ENCODE results near the gene DCDC1.

Gene DCDC1

GRCh38 chr11:31060880-31061279 lies 308.7 kb downstream of the DCDC1 start:
- Histone ChIP-seq H3K36me3 (ENCODE audit: control insufficient read depth, insufficient read depth, low read length) (no peaks in the 10 kb centered on the region), H3K27ac (ENCODE audit: low read length) (no peak overlapping the region), H3K4me3 (ENCODE audit: low read length) (no peak overlapping the region), H3K9me3 (ENCODE audit: control insufficient read depth, insufficient read depth, low read length) (no peaks in the 10 kb centered on the region), H3K4me1 (ENCODE audit: control insufficient read depth, insufficient read depth, low read length) (no peaks in the 10 kb centered on the region), H3K27me3 (ENCODE audit: control insufficient read depth, insufficient read depth, low read length) (no peaks in the 10 kb centered on the region)
- DNase-seq (ENCODE audit: low read depth, low spot score), result no peak
- WGBS (ENCODE audit: insufficient coverage, insufficient read length), result no CpG with 5 or more reads among the region's 2 CpGs

GRCh38 chr11:31059529-31059928 lies 310.0 kb downstream of the DCDC1 start:
- Histone ChIP-seq H3K36me3 (ENCODE audit: control insufficient read depth, insufficient read depth, low read length) (no peaks in the 10 kb centered on the region), H3K9me3 (ENCODE audit: control insufficient read depth, insufficient read depth, low read length) (no peaks in the 10 kb centered on the region), H3K4me3 (ENCODE audit: low read length) (no peak overlapping the region), H3K27ac (ENCODE audit: low read length) (no peak overlapping the region), H3K27me3 (ENCODE audit: control insufficient read depth, insufficient read depth, low read length) (no peaks in the 10 kb centered on the region), H3K4me1 (ENCODE audit: control insufficient read depth, insufficient read depth, low read length) (no peaks in the 10 kb centered on the region)
- DNase-seq (ENCODE audit: low read depth, low spot score), result no peak

GRCh38 chr11:31050061-31050765 lies 319.3 kb downstream of the DCDC1 start:
- no peaks in the 10 kb centered on the region for H3K27me3 ChIP-seq (ENCODE audit: control insufficient read depth, insufficient read depth, low read length)
- H3K9me3 ChIP-seq (ENCODE audit: control insufficient read depth, insufficient read depth, low read length), result no peaks in the 10 kb centered on the region
- no peaks in the 10 kb centered on the region for H3K36me3 ChIP-seq (ENCODE audit: control insufficient read depth, insufficient read depth, low read length)
- WGBS (ENCODE audit: insufficient coverage, insufficient read length), result no CpG with 5 or more reads among the region's 10 CpGs
- no peaks in the 10 kb centered on the region for H3K4me1 ChIP-seq (ENCODE audit: control insufficient read depth, insufficient read depth, low read length)
- no peak overlapping the region for H3K27ac ChIP-seq (ENCODE audit: low read length)
- no peak overlapping the region for H3K4me3 ChIP-seq (ENCODE audit: low read length)
- DNase-seq (ENCODE audit: low read depth, low spot score), result no peak

- no CpG with 5 or more reads among the region's 5 CpGs for WGBS (ENCODE audit: insufficient coverage, insufficient read length)
- DNase-seq (ENCODE audit: low read depth, low spot score), result peak; percentile 7
Measured at GRCh38 chr11:31045335-31045734, 324.2 kb downstream of the DCDC1 start.

GRCh38 chr11:31030138-31030792 lies 339.3 kb downstream of the DCDC1 start:
- Histone ChIP-seq H3K27me3 (ENCODE audit: control insufficient read depth, insufficient read depth, low read length) (no peaks in the 10 kb centered on the region), H3K27ac (ENCODE audit: low read length) (no peak overlapping the region), H3K4me1 (ENCODE audit: control insufficient read depth, insufficient read depth, low read length) (no peaks in the 10 kb centered on the region), H3K4me3 (ENCODE audit: low read length) (no peak overlapping the region), H3K9me3 (ENCODE audit: control insufficient read depth, insufficient read depth, low read length) (no peaks in the 10 kb centered on the region), H3K36me3 (ENCODE audit: control insufficient read depth, insufficient read depth, low read length) (no peaks in the 10 kb centered on the region)
- 100% methylated on average over 1 of the region's 7 CpGs for WGBS (ENCODE audit: insufficient coverage, insufficient read length)
- no peak for DNase-seq (ENCODE audit: low read depth, low spot score)

More at GRCh38 chr11:31045335-31045734, 324.2 kb downstream of the DCDC1 start:
- H3K27me3 ChIP-seq (ENCODE audit: control insufficient read depth, insufficient read depth, low read length), result no peaks in the 10 kb centered on the region
- no peak overlapping the region for H3K27ac ChIP-seq (ENCODE audit: low read length)
- no peaks in the 10 kb centered on the region for H3K36me3 ChIP-seq (ENCODE audit: control insufficient read depth, insufficient read depth, low read length)
- no peaks in the 10 kb centered on the region for H3K9me3 ChIP-seq (ENCODE audit: control insufficient read depth, insufficient read depth, low read length)
- H3K4me3 ChIP-seq (ENCODE audit: low read length), result no peak overlapping the region
- H3K4me1 ChIP-seq (ENCODE audit: control insufficient read depth, insufficient read depth, low read length), result no peaks in the 10 kb centered on the region

- no CpG with 5 or more reads among the region's 6 CpGs for WGBS (ENCODE audit: insufficient coverage, insufficient read length)
- H3K4me1 ChIP-seq (ENCODE audit: control insufficient read depth, insufficient read depth, low read length), result no peaks in the 10 kb centered on the region
- DNase-seq (ENCODE audit: low read depth, low spot score), result no peak
- no peak overlapping the region for H3K27ac ChIP-seq (ENCODE audit: low read length)
- no peaks in the 10 kb centered on the region for H3K9me3 ChIP-seq (ENCODE audit: control insufficient read depth, insufficient read depth, low read length)
- H3K27me3 ChIP-seq (ENCODE audit: control insufficient read depth, insufficient read depth, low read length), result no peaks in the 10 kb centered on the region
- H3K4me3 ChIP-seq (ENCODE audit: low read length), result no peak overlapping the region
- no peaks in the 10 kb centered on the region for H3K36me3 ChIP-seq (ENCODE audit: control insufficient read depth, insufficient read depth, low read length)
Measured at GRCh38 chr11:31026315-31026714, 343.2 kb downstream of the DCDC1 start.

- H3K9me3 ChIP-seq (ENCODE audit: control insufficient read depth, insufficient read depth, low read length), result no peaks in the 10 kb centered on the region
- H3K4me3 ChIP-seq (ENCODE audit: low read length), result no peak overlapping the region
- H3K4me1 ChIP-seq (ENCODE audit: control insufficient read depth, insufficient read depth, low read length), result no peaks in the 10 kb centered on the region
- no peaks in the 10 kb centered on the region for H3K36me3 ChIP-seq (ENCODE audit: control insufficient read depth, insufficient read depth, low read length)
- DNase-seq (ENCODE audit: low read depth, low spot score), result no peak
- H3K27me3 ChIP-seq (ENCODE audit: control insufficient read depth, insufficient read depth, low read length), result no peaks in the 10 kb centered on the region
- no CpG with 5 or more reads among the region's 2 CpGs for WGBS (ENCODE audit: insufficient coverage, insufficient read length)
- no peak overlapping the region for H3K27ac ChIP-seq (ENCODE audit: low read length)
Measured at GRCh38 chr11:31022080-31022479, 347.5 kb downstream of the DCDC1 start.

GRCh38 chr11:31019786-31020185 lies 349.8 kb downstream of the DCDC1 start:
- Histone ChIP-seq H3K9me3 (ENCODE audit: control insufficient read depth, insufficient read depth, low read length) (no peaks in the 10 kb centered on the region), H3K27ac (ENCODE audit: low read length) (no peak overlapping the region), H3K36me3 (ENCODE audit: control insufficient read depth, insufficient read depth, low read length) (no peaks in the 10 kb centered on the region), H3K4me1 (ENCODE audit: control insufficient read depth, insufficient read depth, low read length) (no peaks in the 10 kb centered on the region), H3K4me3 (ENCODE audit: low read length) (no peak overlapping the region), H3K27me3 (ENCODE audit: control insufficient read depth, insufficient read depth, low read length) (no peaks in the 10 kb centered on the region)
- DNase-seq (ENCODE audit: low read depth, low spot score), result no peak
- no CpG with 5 or more reads among the region's 4 CpGs for WGBS (ENCODE audit: insufficient coverage, insufficient read length)

- no peaks in the 10 kb centered on the region for H3K4me1 ChIP-seq (ENCODE audit: control insufficient read depth, insufficient read depth, low read length)
- no peak overlapping the region for H3K27ac ChIP-seq (ENCODE audit: low read length)
- no CpG with 5 or more reads among the region's 1 CpG for WGBS (ENCODE audit: insufficient coverage, insufficient read length)
- DNase-seq (ENCODE audit: low read depth, low spot score), result no peak
- no peaks in the 10 kb centered on the region for H3K9me3 ChIP-seq (ENCODE audit: control insufficient read depth, insufficient read depth, low read length)
- no peaks in the 10 kb centered on the region for H3K36me3 ChIP-seq (ENCODE audit: control insufficient read depth, insufficient read depth, low read length)
- H3K4me3 ChIP-seq (ENCODE audit: low read length), result no peak overlapping the region
- H3K27me3 ChIP-seq (ENCODE audit: control insufficient read depth, insufficient read depth, low read length), result no peaks in the 10 kb centered on the region
Measured at GRCh38 chr11:31005202-31005601, 364.3 kb downstream of the DCDC1 start.

GRCh38 chr11:31001427-31001826 lies 368.1 kb downstream of the DCDC1 start:
- Histone ChIP-seq H3K4me3 (ENCODE audit: low read length) (no peak overlapping the region), H3K27me3 (ENCODE audit: control insufficient read depth, insufficient read depth, low read length) (no peaks in the 10 kb centered on the region), H3K9me3 (ENCODE audit: control insufficient read depth, insufficient read depth, low read length) (no peaks in the 10 kb centered on the region), H3K36me3 (ENCODE audit: control insufficient read depth, insufficient read depth, low read length) (no peaks in the 10 kb centered on the region), H3K27ac (ENCODE audit: low read length) (no peak overlapping the region), H3K4me1 (ENCODE audit: control insufficient read depth, insufficient read depth, low read length) (no peaks in the 10 kb centered on the region)
- no peak for DNase-seq (ENCODE audit: low read depth, low spot score)
- no CpG with 5 or more reads among the region's 3 CpGs for WGBS (ENCODE audit: insufficient coverage, insufficient read length)

GRCh38 chr11:31000381-31000780 lies 369.2 kb downstream of the DCDC1 start:
- Histone ChIP-seq H3K4me1 (ENCODE audit: control insufficient read depth, insufficient read depth, low read length) (no peaks in the 10 kb centered on the region), H3K9me3 (ENCODE audit: control insufficient read depth, insufficient read depth, low read length) (no peaks in the 10 kb centered on the region), H3K4me3 (ENCODE audit: low read length) (no peak overlapping the region), H3K27ac (ENCODE audit: low read length) (no peak overlapping the region), H3K27me3 (ENCODE audit: control insufficient read depth, insufficient read depth, low read length) (no peaks in the 10 kb centered on the region), H3K36me3 (ENCODE audit: control insufficient read depth, insufficient read depth, low read length) (no peaks in the 10 kb centered on the region)
- no peak for DNase-seq (ENCODE audit: low read depth, low spot score)

Data from iPS DF 6.9 (cell line).